SK-N-SH (cell line): ENCODE measurements around the gene ZNF396. TPM values are rescaled to one million over a fixed set of nuclear protein-coding genes. Genes with fewer than 3 reads are reported as not detected.

Source experiments
- CTCF ChIA-PET: fragments of 300-600, 350-600 bp; formaldehyde crosslinking; extraction: SDS; loops from one replicate; lab custom pipeline; 2021; lab: Yijun Ruan, JAX
- POLR2A ChIA-PET: fragments of 350-600 bp; sonication (Branson Sonifier 250); formaldehyde crosslinking; extraction: SDS; loops from one replicate; lab custom pipeline; 2020; ENCODE audit warnings: antibody characterized with exemption, inconsistent platforms; lab: Yijun Ruan, JAX
- DNase-seq: peaks from one replicate; pipeline ENCODE4 v3.0.0; 2012
- H2AFZ ChIP-seq: fragments of 200-600 bp; sonication (generic); 2 replicates; pipeline ENCODE4 v1.8.1; 2016; ENCODE audit warnings: antibody characterized with exemption, mild to moderate bottlenecking, low read depth
- H3F3A ChIP-seq: fragments of 200-600 bp; sonication (generic); replicated peaks from 2 replicates; pipeline ENCODE3; 2016; ENCODE audit warnings: antibody characterized with exemption, mild to moderate bottlenecking; ENCODE audit not compliant: insufficient read depth
- H3K27ac ChIP-seq, 2 experiments: fragments of 200-500 bp in 1 of 2; fragments of 200-600 bp in 1 of 2; sonication (Bioruptor generic) in 1 of 2; sonication (generic), shearing (Covaris generic) in 1 of 2; 2 replicates each; pipeline versions ENCODE4 v1.5.1 to v1.6.1; 2014 to 2016; ENCODE audit warnings: low read depth in 2 of 2, inconsistent platforms in 1 of 2, low read length in 1 of 2, mild to moderate bottlenecking in 1 of 2, mixed read lengths in 1 of 2
- H3K27me3 ChIP-seq: fragments of 200-600 bp; sonication (generic), shearing (Covaris generic); 2 replicates; pipeline ENCODE4 v1.6.1; 2016; ENCODE audit warnings: mixed run types; ENCODE audit not compliant: insufficient read depth
- H3K36me3 ChIP-seq, 2 experiments: fragments of 200-500 bp in 1 of 2; fragments of 200-600 bp in 1 of 2; sonication (Bioruptor generic) in 1 of 2; sonication (generic) in 1 of 2; replicated peaks in 1 of 2; 2 replicates each; pipeline versions ENCODE3 to v1.5.1; 2014 to 2016; ENCODE audit warnings: low read length in 1 of 2, mild to moderate bottlenecking in 1 of 2; ENCODE audit not compliant: insufficient read depth in 2 of 2, control insufficient read depth in 1 of 2
- H3K4me1 ChIP-seq, 2 experiments: fragments of 200-500 bp in 1 of 2; fragments of 200-600 bp in 1 of 2; sonication (Bioruptor generic) in 1 of 2; sonication (generic), shearing (Covaris generic) in 1 of 2; 2 replicates each; pipeline versions ENCODE4 v1.5.1 to v1.6.1; 2014 to 2016; ENCODE audit warnings: low read depth in 1 of 2, low read length in 1 of 2, mixed run types in 1 of 2; ENCODE audit not compliant: insufficient read depth in 2 of 2, control insufficient read depth in 1 of 2
- H3K4me2 ChIP-seq: fragments of 200-600 bp; sonication (generic), shearing (Covaris generic); 2 replicates; pipeline ENCODE4 v1.6.1; 2017; ENCODE audit warnings: mixed run types
- H3K4me3 ChIP-seq, 2 experiments: fragments of 200-500 bp in 1 of 2; fragments of 200-600 bp in 1 of 2; sonication (Bioruptor generic) in 1 of 2; sonication (generic), shearing (Covaris generic) in 1 of 2; 2 replicates each; pipeline versions ENCODE4 v1.5.1 to v1.8.1; 2014 to 2016; ENCODE audit warnings: low read depth in 2 of 2, inconsistent platforms in 1 of 2, low read length in 1 of 2, mild to moderate bottlenecking in 1 of 2, mixed read lengths in 1 of 2, moderate library complexity in 1 of 2
- H3K79me2 ChIP-seq: fragments of 200-600 bp; sonication (generic); 2 replicates; pipeline ENCODE4 v1.8.1; 2017; ENCODE audit warnings: mild to moderate bottlenecking; ENCODE audit not compliant: insufficient read depth
- H3K9ac ChIP-seq: fragments of 200-600 bp; sonication (generic); 2 replicates; pipeline ENCODE4 v1.6.1; 2017; ENCODE audit warnings: mixed run types
- H3K9me2 ChIP-seq: fragments of 200-600 bp; sonication (generic); 2 replicates; pipeline ENCODE4 v1.6.1; 2017; ENCODE audit warnings: mixed run types
- H3K9me3 ChIP-seq: fragments of 200-600 bp; sonication (generic); 2 replicates; pipeline ENCODE4 v1.6.1; 2017; ENCODE audit warnings: mixed run types, mild to moderate bottlenecking, moderate library complexity
- H4K20me1 ChIP-seq: fragments of 200-600 bp; sonication (generic); 2 replicates; pipeline ENCODE4 v1.6.1; 2017; ENCODE audit warnings: mild to moderate bottlenecking, mixed run types; ENCODE audit not compliant: insufficient read depth
- CHD2 ChIP-seq: fragments of 150-350 bp; IDR thresholded peaks from 2 replicates; pipeline ENCODE4 v1.6.1; 2018; ENCODE audit warnings: low read length; ENCODE audit not compliant: partially characterized antibody
- CTCF ChIP-seq: fragments of 200-600 bp; sonication (generic); IDR thresholded peaks from 2 replicates; pipeline ENCODE4 v1.6.1; 2017; ENCODE audit warnings: antibody characterized with exemption, mild to moderate bottlenecking, moderate library complexity
- GATA2 ChIP-seq: sonication (generic); formaldehyde crosslinking; IDR thresholded peaks from 2 replicates; pipeline ENCODE4 v1.5.0; 2020; ENCODE audit warnings: mild to moderate bottlenecking, missing genetic modification reagents
- MXI1 ChIP-seq: IDR thresholded peaks from 2 replicates; pipeline ENCODE4 v1.6.1; 2012; ENCODE audit warnings: mild to moderate bottlenecking, low read depth, low read length, improper control_type of control experiment
- POLR2AphosphoS5 ChIP-seq: IDR thresholded peaks from 2 replicates; pipeline ENCODE4 v1.6.1; 2012; ENCODE audit warnings: low read depth, low read length
- RAD21 ChIP-seq: IDR thresholded peaks from 2 replicates; pipeline ENCODE4 v1.6.1; 2012; ENCODE audit warnings: mild to moderate bottlenecking, low read length
- RCOR1 ChIP-seq: fragments of 150-350 bp; IDR thresholded peaks from 2 replicates; pipeline ENCODE4 v1.6.1; 2017; ENCODE audit warnings: antibody characterized with exemption, low read length
- REST ChIP-seq: IDR thresholded peaks from 2 replicates; pipeline ENCODE4 v1.6.1; 2012; ENCODE audit warnings: mild to moderate bottlenecking, low read depth, low read length, moderate library complexity
- RFX5 ChIP-seq: IDR thresholded peaks from 2 replicates; pipeline ENCODE4 v1.6.1; 2012; ENCODE audit warnings: mild to moderate bottlenecking, improper control_type of control experiment, low read length
- SIN3A ChIP-seq: IDR thresholded peaks from 2 replicates; pipeline ENCODE4 v1.6.1; 2012; ENCODE audit warnings: low read depth, mild to moderate bottlenecking, low read length, moderate library complexity, borderline replicate concordance
- TAF1 ChIP-seq: IDR thresholded peaks from 2 replicates; pipeline ENCODE4 v1.6.1; 2012; ENCODE audit warnings: low read depth, mild to moderate bottlenecking, low read length, moderate library complexity, borderline replicate concordance
- ZBTB33 ChIP-seq: IDR thresholded peaks from 2 replicates; pipeline ENCODE4 v1.4.0; 2012; ENCODE audit warnings: low read depth, borderline replicate concordance
- polyA plus RNA-seq, 3 experiments: library from polyadenylated mRNA; depleted of rRNA; stranded (reverse); fragments of >200 nt; gene quantifications; 2 replicates each; pipeline ENCODE4 v1.2.3, GENCODE V29; 2012

The ZNF396 gene
- polyA plus RNA-seq, 1 of the 3 experiments (the other 2 are of a cell fraction): 0.41 TPM

GRCh38 chr18:35393716-35394115 lies 16.6 kb upstream of the ZNF396 start:
- ChIA-PET CTCF (interaction anchor here (3.1 kb wide), 1 partner anchor 14 kb away, joined by 12 read pairs; no protein-coding TSS in a partner anchor), POLR2A (no interaction called here)
- Histone ChIP-seq H3K4me2 (no peak overlapping the region), H4K20me1 (no peaks in the 10 kb centered on the region), H2AFZ (no peak overlapping the region), H3K4me3 (no peak overlapping the region), H3K36me3 (no peaks in the 10 kb centered on the region), H3K9me3 (no peaks in the 10 kb centered on the region), H3K4me1 (no peaks in the 10 kb centered on the region), H3K27ac (no peak overlapping the region), H3K9me2 (no peaks in the 10 kb centered on the region), H3K27me3 (no peaks in the 10 kb centered on the region; the same call in 1 of the 2 replicates), H3K9ac (no peak overlapping the region), H3F3A (no peaks in the 10 kb centered on the region), H3K79me2 (no peaks in the 10 kb centered on the region)
- TF ChIP-seq TAF1 (no peak), RCOR1 (no peak), ZBTB33 (no peak), CHD2 (no peak), GATA2 (CRISPR knock-in tag) (no peak), SIN3A (no peak), RFX5 (no peak), RAD21 (no peak), POLR2AphosphoS5 (no peak), MXI1 (no peak), REST (no peak), CTCF (no peak)
- DNase-seq: no peak
